H7 (cell line): ENCODE measurements around the gene PCBP1. TPM values are rescaled to one million over a fixed set of nuclear protein-coding genes. Genes with fewer than 3 reads are reported as not detected.

Source experiments
- total RNA-seq: library from RNA; depleted of rRNA; stranded (reverse); fragments of >200 nt; shearing (Covaris generic); gene quantifications from 2 replicates; pipeline ENCODE4 v1.2.3, GENCODE V29; 2014; rRNA removed

The PCBP1 gene
- total RNA-seq, 1 experiment from 2014 or later = 52.6 TPM

Other genes starting within 250 kb of the PCBP1 start
- gene SNRNP27, start 193.5 kb upstream of the PCBP1 start, total RNA-seq = 41.9 and 50.4 TPM in 2 replicates
- gene MXD1, start 172.4 kb upstream of the PCBP1 start, total RNA-seq = 0.35 and 0.70 TPM in 2 replicates
- gene ASPRV1, start 125.8 kb upstream of the PCBP1 start, total RNA-seq = 0.70 and 0.90 TPM in 2 replicates
- gene C2orf42, start 103.5 kb downstream of the PCBP1 start, total RNA-seq = 9.3 and 11.4 TPM in 2 replicates
- 97.5 and 136 TPM in 2 replicates for gene TIA1, start 161.2 kb downstream of the PCBP1 start, total RNA-seq
- gene PCYOX1, start 170.7 kb downstream of the PCBP1 start, total RNA-seq = 18.8 and 23.4 TPM in 2 replicates
- gene SNRPG, start 206.3 kb downstream of the PCBP1 start, total RNA-seq = 144 and 160 TPM in 2 replicates
- 84.4 and 87.1 TPM in 2 replicates for gene FAM136A, start 214.6 kb downstream of the PCBP1 start, total RNA-seq